AG04450 (cell line): ENCODE data around the gene LMNB1. TPM values are rescaled to one million over a fixed set of nuclear protein-coding genes. Genes with fewer than 3 reads are reported as not detected.
"Not testable (repeated sequence)": the region's sequence is repeated elsewhere in the genome, so short reads cannot be mapped to it uniquely, and the experiment has no call there.

Experiments used
- CTCF ChIA-PET: fragments of 300-600, 350-600 bp; formaldehyde crosslinking; extraction: SDS; loops from one replicate; lab custom pipeline; 2022; ENCODE audit warnings: antibody characterized with exemption, inconsistent platforms; lab: Charles Lee
- POLR2A ChIA-PET: fragments of 350-600 bp; formaldehyde crosslinking; extraction: SDS; loops from one replicate; lab custom pipeline; 2021; ENCODE audit warnings: antibody characterized with exemption, inconsistent platforms; lab: Yijun Ruan, JAX
- DNase-seq: peaks from one replicate; pipeline ENCODE4 v3.0.0-alpha.2; 2011; ENCODE audit warnings: low read depth, low spot score
- H3K27ac ChIP-seq: one replicate; pipeline ENCODE4 v1.5.1; 2012; ENCODE audit warnings: low read depth, low read length, control low read depth
- H3K27me3 ChIP-seq: one replicate; pipeline ENCODE4 v1.6.0; 2012; ENCODE audit warnings: low read length; ENCODE audit not compliant: control insufficient read depth, insufficient read depth
- H3K4me3 ChIP-seq: 2 replicates; pipeline ENCODE4 v1.5.1; 2011; ENCODE audit warnings: mild to moderate bottlenecking, low read depth, low read length, control low read depth
- H3K9me3 ChIP-seq: 2 replicates; pipeline ENCODE4 v1.5.1; 2012; ENCODE audit warnings: low read length; ENCODE audit not compliant: control insufficient read depth, insufficient read depth
- CTCF ChIP-seq: IDR thresholded peaks from 2 replicates; pipeline ENCODE4 v1.5.1; 2011; ENCODE audit warnings: low read depth, low read length, control low read depth, inconsistent platforms
- polyA plus RNA-seq: library from polyadenylated mRNA; depleted of rRNA; stranded (reverse); fragments of >200 nt; gene quantifications from 2 replicates; pipeline ENCODE4 v1.2.3, GENCODE V29; 2011

LMNB1 gene
- polyA plus RNA-seq, 1 experiment = 17.2 TPM

- no peaks in the 10 kb centered on the region; the same call in 1 of the 2 replicates for H3K9me3 ChIP-seq
- no peak for TF ChIP-seq CTCF
- peak overlapping the region; percentile 50 for H3K27ac ChIP-seq
- ChIA-PET POLR2A (interaction anchor here (0.7 to 1.6 kb wide), 7 partner anchors 14 to 440 kb away, joined by 3 to 8 read pairs (median 4); partner anchors contain the start of gene ALDH7A1), CTCF (interaction anchor here (0.6 to 6.9 kb wide), 17 partner anchors 10 to 790 kb away, joined by 3 to 156 read pairs (median 7); partner anchors contain the start of gene PHAX)
- peak overlapping the region; percentile 87 for H3K4me3 ChIP-seq
- no peak for DNase-seq
- no peaks in the 10 kb centered on the region for H3K27me3 ChIP-seq
Observed at GRCh38 chr5:126778675-126779403, 1.9 kb downstream of the LMNB1 start.

- peak overlapping the region; percentile 32 for H3K4me3 ChIP-seq
- H3K9me3 ChIP-seq = no peaks in the 10 kb centered on the region; the same call in 1 of the 2 replicates
- no peak for DNase-seq
- TF ChIP-seq CTCF = peak; percentile 75
- ChIA-PET CTCF (interaction anchor here (0.5 to 6.9 kb wide), 29 partner anchors 9 to 442 kb away, joined by 3 to 156 read pairs (median 5); partner anchors contain the start of gene PHAX), POLR2A (interaction anchor here (0.6 kb wide), 1 partner anchor 17 kb away, joined by 3 read pairs; no protein-coding TSS in a partner anchor)
- no peak overlapping the region for H3K27ac ChIP-seq
- H3K27me3 ChIP-seq = no peaks in the 10 kb centered on the region
Observed at GRCh38 chr5:126780165-126780827, 3.4 kb downstream of the LMNB1 start.

DNA sequence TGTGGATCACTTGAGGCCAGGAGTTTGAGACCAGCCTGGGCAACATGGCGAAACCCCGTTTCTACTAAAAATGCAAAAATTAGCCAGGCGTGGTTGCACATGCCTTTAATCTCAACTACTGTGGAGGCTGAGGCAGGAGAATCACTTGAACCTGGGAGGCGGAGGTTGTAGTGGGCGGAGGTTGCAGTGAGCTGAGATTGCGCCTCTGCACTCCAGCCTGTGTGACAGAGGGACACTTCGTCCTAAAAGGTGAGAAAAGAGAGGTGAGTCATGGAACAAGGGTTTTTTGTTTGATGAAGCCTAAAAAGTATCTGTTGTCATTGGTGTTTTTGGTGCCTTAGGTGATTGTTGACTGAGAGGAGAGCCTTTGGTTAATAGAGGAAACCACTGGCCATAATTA, 11.5 kb downstream of the LMNB1 start:
- H3K27me3 ChIP-seq, H3K27ac ChIP-seq, H3K9me3 ChIP-seq, H3K4me3 ChIP-seq, DNase-seq, POLR2A ChIA-PET: not testable (repeated sequence)
- CTCF ChIA-PET = interaction anchor here (1.3 kb wide), 1 partner anchor 9 kb away, joined by 8 read pairs; no protein-coding TSS in a partner anchor

DNA sequence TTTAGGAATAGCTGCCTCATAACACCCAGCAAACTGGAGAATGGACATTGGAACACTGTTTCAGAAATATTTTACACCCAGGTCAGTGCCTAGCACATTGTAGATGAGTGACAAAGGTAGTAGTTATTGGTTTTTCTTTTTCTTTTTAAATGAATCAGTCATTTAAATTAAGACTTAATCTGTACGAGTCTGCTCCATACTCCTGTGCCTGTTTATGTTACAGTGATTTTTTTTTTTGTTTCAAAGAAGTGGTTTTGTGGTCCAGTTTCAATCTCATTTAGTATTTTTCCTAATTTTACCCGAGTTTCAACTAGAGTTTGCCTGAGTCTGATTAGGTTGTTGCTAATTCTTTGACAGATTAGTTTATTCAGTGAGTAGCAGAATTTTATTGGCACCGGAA, 16.2 kb downstream of the LMNB1 start:
- no peak overlapping the region for H3K4me3 ChIP-seq
- TF ChIP-seq CTCF = no peak
- no peaks in the 10 kb centered on the region for H3K9me3 ChIP-seq
- ChIA-PET POLR2A (interaction anchor here (1.0 kb wide), 1 partner anchor 15 kb away, joined by 5 read pairs; no protein-coding TSS in a partner anchor), CTCF (interaction anchor here (2.9 to 5.4 kb wide), 2 partner anchors 9 to 14 kb away, joined by 16 to 63 read pairs; partner anchors contain the start of gene LMNB1)
- H3K27ac ChIP-seq = no peak overlapping the region
- DNase-seq = no peak
- no peaks in the 10 kb centered on the region for H3K27me3 ChIP-seq

DNA sequence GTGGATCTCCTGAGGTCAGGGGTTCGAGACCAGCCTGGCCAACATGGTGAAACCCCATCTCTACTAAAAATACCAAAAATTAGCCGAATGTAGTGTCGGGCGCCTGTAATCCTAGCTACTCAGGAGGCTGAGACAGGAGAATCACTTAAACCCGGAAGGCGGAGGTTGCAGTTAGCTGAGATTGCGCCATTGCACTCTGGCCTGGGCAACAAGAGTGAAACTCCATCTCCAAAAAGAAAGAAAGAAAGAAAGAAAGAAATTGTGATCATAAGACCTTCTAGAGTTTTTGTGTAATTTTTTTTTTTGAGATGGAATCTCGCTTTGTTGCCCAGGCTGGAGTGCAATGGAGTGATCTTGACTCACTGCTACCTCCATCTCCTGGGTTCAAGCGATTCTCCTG, 16.7 kb downstream of the LMNB1 start:
- ChIA-PET CTCF (interaction anchor here (1.8 to 5.4 kb wide), 2 partner anchors 14 to 118 kb away, joined by 15 to 63 read pairs; partner anchors contain the start of gene LMNB1), POLR2A (interaction anchor here (1.7 kb wide), 1 partner anchor 16 kb away, joined by 8 read pairs; no protein-coding TSS in a partner anchor)
- not testable (repeated sequence) for DNase-seq, H3K27me3 ChIP-seq, H3K4me3 ChIP-seq, H3K9me3 ChIP-seq, H3K27ac ChIP-seq
